Frontal cortex (tissue), 4 donors: ENCODE results near the gene SFXN4. TPM values are rescaled to one million over a fixed set of nuclear protein-coding genes. Genes with fewer than 3 reads are reported as not detected.
"Not testable (repeated sequence)": the region's sequence is repeated elsewhere in the genome, so short reads cannot be mapped to it uniquely, and the experiment has no call there.

Experiments
- DNase-seq, 2 donors: peaks; one replicate each; pipeline ENCODE4 v3.0.0; 2012; ENCODE audit warnings: low spot score in 2 of 2
- FAIRE-seq: peaks from 2 replicates; lab custom pipeline; 2012; peaks lifted over from hg19 to GRCh38; lab: Jason Lieb, UNC
- total RNA-seq: library from RNA; depleted of rRNA; stranded (reverse); fragments of >200 nt; gene quantifications from one replicate; pipeline ENCODE4 v1.2.3, GENCODE V29; 2014
- donor health status: control.
- donor health status: control.
- donor health status: control.

SFXN4 gene
- total RNA-seq, 1 donor from 2014 or later, result 21.6 TPM

DNA sequence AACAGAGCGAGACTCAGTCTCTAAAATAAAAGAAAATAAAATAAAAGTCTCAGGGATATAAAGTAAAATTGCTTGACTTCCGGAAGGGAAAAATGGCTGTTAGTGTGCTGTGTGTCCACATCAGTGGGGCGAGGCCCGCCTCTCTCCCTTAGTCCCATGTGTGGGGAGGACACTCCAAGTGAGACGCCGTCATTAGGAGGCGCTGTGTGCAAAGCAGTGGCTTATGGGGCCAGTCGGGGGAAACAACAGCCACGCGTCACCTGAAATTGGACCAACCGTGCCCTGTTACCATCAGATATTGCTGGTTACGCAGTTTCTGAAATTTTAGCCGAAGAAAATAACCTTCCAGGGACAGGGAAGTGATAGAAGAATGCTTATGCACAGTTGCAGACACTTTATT is 15.8 kb downstream of the SFXN4 start:
- FAIRE-seq, result no peak
- no peak for DNase-seq

DNA sequence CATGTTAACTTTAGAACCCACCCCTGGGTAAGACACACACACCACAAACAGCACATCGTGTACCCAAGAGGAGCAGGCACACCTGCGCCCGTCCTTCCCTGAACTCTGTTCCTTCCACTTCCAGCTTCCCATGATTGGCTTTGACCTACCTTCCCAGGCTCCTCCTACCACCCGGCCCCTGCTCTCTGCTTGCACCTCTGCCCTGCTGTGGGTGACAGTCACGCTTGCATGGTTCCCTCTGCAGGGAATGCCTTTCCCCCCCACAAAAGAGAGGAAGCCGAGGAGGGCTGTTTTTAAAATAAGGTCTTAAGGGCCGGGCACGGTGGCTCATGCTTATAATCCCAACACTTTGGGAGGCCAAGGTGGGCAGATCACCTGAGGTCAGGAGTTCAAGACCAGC is 16.4 kb downstream of the SFXN4 start:
- DNase-seq (no peak), FAIRE-seq (no peak)

- DNase-seq, result no peak
Measured at GRCh38 chr10:119143657-119144056, 21.9 kb downstream of the SFXN4 start.

GRCh38 chr10:119140603-119141245 is 24.8 kb downstream of the SFXN4 start:
- DNase-seq, result no peak
- no peak for FAIRE-seq

More at GRCh38 chr10:119143657-119144056, 21.9 kb downstream of the SFXN4 start:
- FAIRE-seq, result no peak

- no peak for FAIRE-seq
Measured at GRCh38 chr10:119139464-119140067, 25.9 kb downstream of the SFXN4 start.

DNA sequence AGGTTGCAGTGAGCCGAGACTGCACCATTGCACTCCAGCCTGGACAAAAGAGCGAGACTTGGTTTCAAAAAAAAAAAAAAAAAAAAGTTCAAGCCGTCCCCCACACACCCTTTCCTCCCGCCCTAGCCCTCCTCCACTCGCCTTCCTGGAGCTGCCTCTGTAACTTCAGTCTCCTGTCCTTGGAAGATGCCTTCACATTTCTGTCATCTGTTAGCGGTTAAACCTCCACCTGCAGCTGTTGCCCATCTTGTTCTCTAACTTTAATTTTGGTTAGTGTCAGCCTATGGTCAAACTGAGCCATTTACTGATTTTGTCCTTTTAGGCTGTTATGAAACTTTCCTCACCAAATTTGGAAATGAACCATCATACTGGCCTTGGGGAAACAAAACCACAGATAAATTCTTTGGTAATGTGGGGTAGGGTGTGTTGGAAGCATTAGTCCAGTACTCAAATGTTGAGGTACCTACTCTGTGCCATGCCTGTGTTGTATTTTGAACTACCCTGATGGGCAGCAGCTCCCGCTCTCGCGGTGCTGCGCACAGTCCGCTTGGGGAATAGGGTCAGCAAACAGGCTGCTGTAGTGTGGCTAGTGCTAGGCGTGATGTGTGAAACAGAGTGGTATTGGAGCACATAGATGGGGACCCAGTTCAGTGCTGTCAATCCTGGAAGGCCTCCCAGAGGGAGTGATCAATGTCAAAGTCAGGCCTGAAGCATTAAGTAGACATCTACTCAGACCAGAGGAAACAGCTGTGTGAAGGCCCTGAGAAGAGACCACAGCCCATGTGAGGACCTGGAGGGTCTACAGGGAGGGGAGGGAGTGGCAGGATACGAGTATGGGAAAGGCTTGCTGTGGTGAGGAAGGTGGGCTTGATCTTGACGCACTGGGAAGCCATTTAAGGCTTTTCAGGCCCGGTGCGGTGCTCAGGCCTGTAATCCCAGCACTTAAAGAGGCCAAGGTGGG is 26.9 kb downstream of the SFXN4 start:
- FAIRE-seq (no peak), DNase-seq (no peak)

More at GRCh38 chr10:119139464-119140067, 25.9 kb downstream of the SFXN4 start:
- peak in 1 of 2 donors; percentile 40 for DNase-seq

DNA sequence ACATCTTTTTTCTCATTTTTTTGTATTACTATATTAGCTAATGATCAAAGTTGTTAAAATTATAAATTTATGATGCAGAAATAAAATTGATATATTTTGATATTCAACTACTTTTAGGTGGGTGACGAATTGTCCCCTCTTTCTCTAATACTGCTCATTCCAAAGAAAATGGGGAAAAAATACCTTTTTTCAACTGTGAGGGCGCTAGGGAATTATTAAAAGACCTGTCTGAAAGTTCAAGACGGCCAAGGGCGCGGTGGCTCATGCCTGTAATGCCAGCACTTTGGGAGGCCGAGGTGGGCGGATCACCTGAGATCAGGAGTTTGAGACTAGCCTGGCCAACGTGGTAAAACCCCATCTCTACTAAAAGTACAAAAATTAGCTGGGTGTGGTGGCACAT is 27.6 kb downstream of the SFXN4 start:
- FAIRE-seq, DNase-seq: not testable (repeated sequence)

- FAIRE-seq, result no peak
- no peak for DNase-seq
Measured at GRCh38 chr10:119136084-119136483, 29.4 kb downstream of the SFXN4 start.

GRCh38 chr10:119135513-119135881 is 30.0 kb downstream of the SFXN4 start:
- DNase-seq (no peak), FAIRE-seq (no peak)

- no peak for FAIRE-seq
- no peak for DNase-seq
Measured at GRCh38 chr10:119133949-119134348, 31.6 kb downstream of the SFXN4 start.

- FAIRE-seq (no peak), DNase-seq (no peak)
Measured at GRCh38 chr10:119132521-119133345, 32.8 kb downstream of the SFXN4 start.

DNA sequence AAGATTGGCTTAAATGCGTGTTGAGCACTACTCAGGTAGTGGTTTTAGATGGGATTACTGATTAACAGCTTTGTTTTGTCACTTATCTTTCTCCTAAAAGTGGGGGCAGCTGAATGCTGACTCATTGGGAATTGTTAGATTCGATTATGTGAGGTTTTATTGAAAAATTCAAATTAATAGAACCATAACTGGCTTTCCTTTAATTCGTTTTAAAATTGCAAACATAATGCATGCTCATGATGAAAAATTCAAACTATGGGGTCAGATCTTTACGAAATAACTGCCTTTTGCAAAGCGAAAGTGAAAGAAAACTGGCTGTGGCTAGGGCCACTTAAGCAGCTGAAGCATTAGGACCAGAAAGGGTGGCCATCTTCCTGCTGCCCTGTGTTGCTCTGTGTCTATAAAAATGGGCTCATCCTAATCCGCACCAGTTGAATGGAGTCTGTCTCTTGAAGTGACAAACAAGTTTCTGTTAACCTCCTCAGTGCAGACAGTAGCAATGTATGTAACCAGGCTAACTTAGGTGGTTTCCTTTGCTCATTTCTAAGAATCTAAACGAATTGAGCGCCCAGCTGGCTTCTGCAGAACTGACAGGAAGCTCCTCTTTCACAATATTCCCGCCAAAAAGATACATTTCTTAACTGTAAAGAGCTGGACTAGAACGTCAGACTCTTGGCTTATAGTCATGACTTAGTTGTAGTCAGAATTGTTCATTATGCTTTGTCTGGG is 33.8 kb downstream of the SFXN4 start:
- DNase-seq, result no peak
- FAIRE-seq, result no peak

DNA sequence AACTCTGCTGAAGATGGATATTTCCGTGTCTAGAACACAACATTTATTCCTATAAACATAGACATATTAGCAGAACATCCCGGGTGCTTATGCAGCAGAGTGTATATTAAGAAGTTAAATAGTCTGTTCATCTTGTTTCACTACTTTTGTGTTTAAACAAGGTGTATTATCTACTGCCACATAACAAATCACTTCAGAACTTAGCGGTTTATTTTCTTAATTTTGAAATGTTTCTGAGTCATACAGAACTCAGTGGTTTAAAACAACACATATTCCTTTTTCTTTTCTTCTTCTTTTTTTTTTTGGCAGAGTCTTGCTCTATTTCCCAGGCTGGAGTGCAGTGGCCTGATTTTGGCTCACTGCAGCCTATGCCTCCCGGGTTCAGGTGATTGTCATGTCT is 35.8 kb downstream of the SFXN4 start:
- FAIRE-seq (no peak), DNase-seq (no peak)

GRCh38 chr10:119125942-119126341 is 39.6 kb downstream of the SFXN4 start:
- no peak for FAIRE-seq

DNA sequence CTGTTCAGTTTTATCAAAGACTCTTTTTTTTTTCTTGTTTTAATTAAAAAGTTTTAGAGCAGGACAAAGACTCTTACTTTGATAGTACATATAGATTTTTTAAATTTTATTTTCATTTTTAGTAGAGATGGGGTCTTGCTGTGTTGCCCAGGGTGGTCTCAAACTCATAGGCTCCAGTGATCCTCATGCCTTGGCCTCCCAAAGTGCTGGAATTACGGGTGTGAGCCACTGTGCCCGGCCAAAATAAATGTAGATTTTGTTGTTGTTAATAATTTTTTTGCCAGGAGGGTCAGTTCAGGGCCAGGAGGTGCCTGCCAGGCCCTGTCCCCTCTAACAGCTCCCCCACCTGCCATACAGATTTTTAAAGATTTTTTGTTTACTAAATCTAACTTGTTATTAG is 44.6 kb downstream of the SFXN4 start:
- DNase-seq (no peak), FAIRE-seq (no peak)

More at GRCh38 chr10:119125942-119126341, 39.6 kb downstream of the SFXN4 start:
- DNase-seq, result no peak

DNA sequence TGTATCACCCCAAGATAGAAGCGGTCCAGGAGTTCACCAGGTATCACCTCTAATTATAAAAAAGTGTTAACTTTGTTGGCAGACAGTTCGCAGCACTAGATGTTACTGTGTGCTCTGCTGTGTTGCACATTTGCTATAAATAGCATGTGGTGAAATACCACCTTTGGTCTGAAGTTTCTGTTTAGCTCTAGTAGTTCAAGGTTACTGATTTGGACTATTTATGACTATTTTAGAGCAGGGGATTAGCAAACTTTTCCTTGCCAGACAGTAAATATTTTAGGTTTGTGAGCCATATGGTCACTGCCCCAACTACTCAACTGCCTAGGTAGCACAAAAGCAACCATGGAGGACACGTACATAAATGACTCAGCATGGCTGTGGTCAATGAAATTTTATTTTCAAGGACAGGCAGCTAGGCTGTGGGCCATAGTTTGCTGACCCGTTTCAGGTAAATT is 45.1 kb downstream of the SFXN4 start:
- DNase-seq, result no peak
- no peak for FAIRE-seq

- DNase-seq (no peak), FAIRE-seq (no peak)
Measured at GRCh38 chr10:119119400-119119799, 46.1 kb downstream of the SFXN4 start.

DNA sequence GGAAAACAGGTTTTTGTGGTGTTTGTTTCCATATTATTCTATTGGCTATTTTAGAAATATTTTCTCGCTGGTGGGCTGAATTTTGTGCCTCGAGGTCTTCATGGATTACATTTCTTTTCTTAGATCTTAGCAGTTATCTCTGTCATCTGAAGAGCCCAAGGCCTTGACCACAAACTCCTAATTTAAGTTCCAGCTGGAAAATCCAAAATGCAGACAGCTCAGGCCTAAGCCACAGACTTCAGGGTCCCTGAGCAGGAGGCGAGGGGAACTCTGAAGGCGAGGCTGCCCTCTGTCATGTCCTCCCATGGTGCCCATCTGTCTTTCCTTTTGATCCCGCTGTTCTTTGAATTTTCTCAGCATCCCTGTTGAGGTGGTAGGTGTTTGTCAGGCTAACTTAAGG is 47.3 kb downstream of the SFXN4 start:
- FAIRE-seq (no peak), DNase-seq (no peak)

DNA sequence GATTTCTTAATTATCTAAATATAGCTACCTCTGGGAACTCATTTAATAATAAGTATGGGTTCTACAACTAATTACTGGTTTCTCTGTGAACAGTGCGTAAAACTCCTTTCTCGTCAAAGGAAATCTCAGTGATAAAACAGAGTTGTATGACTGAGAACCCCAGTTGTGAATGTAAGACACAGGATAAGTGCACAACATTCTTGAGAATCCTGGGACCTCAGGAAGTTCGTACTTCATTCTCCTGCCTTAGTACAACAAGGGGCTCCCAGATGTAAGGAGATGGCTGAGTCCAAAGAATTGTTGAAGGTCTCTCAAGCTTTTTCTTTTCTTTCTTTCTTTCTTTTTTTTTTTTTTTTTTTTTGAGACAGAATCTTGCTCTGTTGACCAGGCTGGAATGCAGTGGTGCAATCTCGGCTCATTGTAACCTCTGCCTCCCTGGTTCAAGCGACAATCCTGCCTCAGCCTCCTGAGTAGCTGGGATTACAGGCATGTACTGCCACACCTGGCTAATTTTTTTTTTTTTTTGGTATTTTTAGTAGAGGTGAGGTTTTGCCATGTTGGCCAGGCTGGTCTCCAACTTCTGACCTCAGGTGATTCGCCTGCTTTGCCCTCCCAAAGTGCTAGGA is 49.1 kb downstream of the SFXN4 start:
- no peak for DNase-seq
- no peak for FAIRE-seq
